ENCODE results near the gene PHF21A.

DNA sequence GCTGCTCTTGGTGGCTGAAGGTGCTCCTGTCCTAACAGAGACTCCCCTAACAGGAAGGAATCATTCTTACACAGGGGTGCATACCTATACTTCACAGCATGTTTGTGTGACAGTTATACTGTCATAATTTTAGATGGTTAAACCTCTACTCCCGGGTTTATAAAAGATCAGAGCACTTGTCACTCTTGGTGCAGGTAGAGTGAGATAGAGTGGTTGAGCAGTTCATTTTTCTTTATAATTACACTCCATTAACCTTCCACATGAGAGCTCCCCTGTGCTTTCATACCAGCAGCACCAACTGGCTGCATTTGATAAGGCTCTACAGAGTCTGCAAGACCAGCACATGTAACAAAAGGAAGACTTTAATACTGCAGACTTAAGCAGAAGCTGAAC is 125.9 kb downstream of the PHF21A start:
- TF ChIP-seq, protein P1, sequence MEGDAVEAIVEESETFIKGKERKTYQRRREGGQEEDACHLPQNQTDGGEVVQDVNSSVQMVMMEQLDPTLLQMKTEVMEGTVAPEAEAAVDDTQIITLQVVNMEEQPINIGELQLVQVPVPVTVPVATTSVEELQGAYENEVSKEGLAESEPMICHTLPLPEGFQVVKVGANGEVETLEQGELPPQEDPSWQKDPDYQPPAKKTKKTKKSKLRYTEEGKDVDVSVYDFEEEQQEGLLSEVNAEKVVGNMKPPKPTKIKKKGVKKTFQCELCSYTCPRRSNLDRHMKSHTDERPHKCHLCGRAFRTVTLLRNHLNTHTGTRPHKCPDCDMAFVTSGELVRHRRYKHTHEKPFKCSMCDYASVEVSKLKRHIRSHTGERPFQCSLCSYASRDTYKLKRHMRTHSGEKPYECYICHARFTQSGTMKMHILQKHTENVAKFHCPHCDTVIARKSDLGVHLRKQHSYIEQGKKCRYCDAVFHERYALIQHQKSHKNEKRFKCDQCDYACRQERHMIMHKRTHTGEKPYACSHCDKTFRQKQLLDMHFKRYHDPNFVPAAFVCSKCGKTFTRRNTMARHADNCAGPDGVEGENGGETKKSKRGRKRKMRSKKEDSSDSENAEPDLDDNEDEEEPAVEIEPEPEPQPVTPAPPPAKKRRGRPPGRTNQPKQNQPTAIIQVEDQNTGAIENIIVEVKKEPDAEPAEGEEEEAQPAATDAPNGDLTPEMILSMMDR (IDR thresholded peaks at IDR 0.05) = no peak
- no peak for TF ChIP-seq POLR2A (IDR thresholded peaks at IDR 0.05)

Measured in uterus (tissue), 2 donors.